ENCODE measurements around the gene ARMC9. TPM values are rescaled to one million over a fixed set of nuclear protein-coding genes. Genes with fewer than 3 reads are reported as not detected.

Gene ARMC9
- total and polyA plus RNA-seq, 2 experiments from 2014 or later, result 15.1 to 17.3 TPM

GRCh38 chr2:231325826-231326225 is 127.4 kb downstream of the ARMC9 start:
- Histone ChIP-seq H3K4me3 (no peak overlapping the region), H3K9ac (no peak overlapping the region), H3K9me3 (ENCODE audit: low read depth) (no peaks in the 10 kb centered on the region), H3F3A (ENCODE audit: insufficient read depth) (no peaks in the 10 kb centered on the region), H3K9me2 (ENCODE audit: insufficient read depth) (no peaks in the 10 kb centered on the region), H3K4me1 (ENCODE audit: insufficient read depth) (no peaks in the 10 kb centered on the region), H3K79me2 (ENCODE audit: insufficient read depth) (no peaks in the 10 kb centered on the region), H2AFZ (no peak overlapping the region), H4K20me1 (ENCODE audit: insufficient read depth) (no peaks in the 10 kb centered on the region), H3K27ac (no peak overlapping the region), H3K4me2 (ENCODE audit: unreplicated experiment) (no peak overlapping the region), H3K27me3 (replicated peaks; ENCODE audit: insufficient read depth) (no peaks in the 10 kb centered on the region), H3K36me3 (ENCODE audit: low read depth) (no peaks in the 10 kb centered on the region)
- DNase-seq, result no peak
- TF ChIP-seq EZH2phosphoT487 (IDR thresholded peaks at IDR 0.05; ENCODE audit: insufficient read depth, low read depth), result no peak
- TF ChIP-seq EZH2 (IDR thresholded peaks at IDR 0.05; ENCODE audit: insufficient read depth, poor library complexity, severe bottlenecking), result no peak
- in situ Hi-C loops (cut with MboI), result no loop called here
- WGBS, 2 experiments (ENCODE audit: low coverage in 1 of 2, low lambda C conversion rate in 2 of 2, missing lambda C conversion rate in 2 of 2), result 84 to 97% methylated on average over 2 of the region's 2 CpGs

DNA sequence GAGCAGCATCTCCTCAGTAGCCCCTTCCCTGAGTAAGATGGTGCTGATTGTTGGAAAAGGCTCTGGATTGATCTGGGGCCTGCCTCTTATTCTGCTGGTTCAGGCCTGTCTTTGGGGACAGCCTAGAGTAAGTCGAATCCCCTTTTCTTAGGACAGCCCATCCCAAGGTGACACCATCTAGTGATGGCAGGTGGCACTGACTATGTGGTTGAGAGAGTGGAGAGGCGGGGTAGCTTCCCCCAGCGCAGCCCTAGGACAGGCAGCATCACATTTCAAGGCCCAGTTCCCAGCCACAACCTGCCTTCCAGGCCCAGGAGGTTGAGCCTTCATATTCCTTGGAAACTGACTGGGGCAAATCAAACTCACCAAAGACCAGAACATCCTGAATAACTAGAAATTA is 128.0 kb downstream of the ARMC9 start:
- Histone ChIP-seq H3K9me2 (ENCODE audit: insufficient read depth) (no peaks in the 10 kb centered on the region), H3K27ac (no peak overlapping the region), H3K4me2 (ENCODE audit: unreplicated experiment) (no peak overlapping the region), H3K9me3 (ENCODE audit: low read depth) (no peaks in the 10 kb centered on the region), H4K20me1 (ENCODE audit: insufficient read depth) (no peaks in the 10 kb centered on the region), H3K36me3 (ENCODE audit: low read depth) (no peaks in the 10 kb centered on the region), H3K4me1 (ENCODE audit: insufficient read depth) (no peaks in the 10 kb centered on the region), H3K79me2 (ENCODE audit: insufficient read depth) (no peaks in the 10 kb centered on the region), H3F3A (ENCODE audit: insufficient read depth) (no peaks in the 10 kb centered on the region), H3K4me3 (no peak overlapping the region), H3K27me3 (replicated peaks; ENCODE audit: insufficient read depth) (no peaks in the 10 kb centered on the region), H3K9ac (no peak overlapping the region), H2AFZ (no peak overlapping the region)
- in situ Hi-C loops (cut with MboI), result no loop called here
- TF ChIP-seq EZH2phosphoT487 (IDR thresholded peaks at IDR 0.05; ENCODE audit: insufficient read depth, low read depth), result no peak
- TF ChIP-seq EZH2 (IDR thresholded peaks at IDR 0.05; ENCODE audit: insufficient read depth, poor library complexity, severe bottlenecking), result no peak
- no peak for DNase-seq
- 95 to 98% methylated on average over 3 of the region's 3 CpGs for WGBS, 2 experiments (ENCODE audit: low coverage in 1 of 2, low lambda C conversion rate in 2 of 2, missing lambda C conversion rate in 2 of 2)

GRCh38 chr2:231330311-231330710 is 131.9 kb downstream of the ARMC9 start:
- DNase-seq, result no peak
- no peak overlapping the region for H2AFZ ChIP-seq

GRCh38 chr2:231331533-231331932 is 133.1 kb downstream of the ARMC9 start:
- Histone ChIP-seq H3K36me3 (ENCODE audit: low read depth) (no peaks in the 10 kb centered on the region), H3K4me2 (ENCODE audit: unreplicated experiment) (no peak overlapping the region), H3K27ac (no peak overlapping the region), H4K20me1 (ENCODE audit: insufficient read depth) (no peaks in the 10 kb centered on the region), H3K9me2 (ENCODE audit: insufficient read depth) (no peaks in the 10 kb centered on the region), H3K27me3 (replicated peaks; ENCODE audit: insufficient read depth) (no peaks in the 10 kb centered on the region), H2AFZ (no peak overlapping the region), H3K9ac (no peak overlapping the region), H3K79me2 (ENCODE audit: insufficient read depth) (no peaks in the 10 kb centered on the region), H3K9me3 (ENCODE audit: low read depth) (no peaks in the 10 kb centered on the region), H3K4me1 (ENCODE audit: insufficient read depth) (no peaks in the 10 kb centered on the region), H3K4me3 (no peak overlapping the region), H3F3A (ENCODE audit: insufficient read depth) (no peaks in the 10 kb centered on the region)
- in situ Hi-C loops (cut with MboI), result no loop called here
- WGBS, 2 experiments (ENCODE audit: low coverage in 1 of 2, low lambda C conversion rate in 2 of 2, missing lambda C conversion rate in 2 of 2), result 68% methylated on average over 7 of the region's 7 CpGs
- DNase-seq, result no peak
- TF ChIP-seq EZH2phosphoT487 (IDR thresholded peaks at IDR 0.05; ENCODE audit: insufficient read depth, low read depth), result no peak
- TF ChIP-seq EZH2 (IDR thresholded peaks at IDR 0.05; ENCODE audit: insufficient read depth, poor library complexity, severe bottlenecking), result no peak

More at GRCh38 chr2:231330311-231330710, 131.9 kb downstream of the ARMC9 start:
- H3K27me3 ChIP-seq (replicated peaks; ENCODE audit: insufficient read depth), result no peaks in the 10 kb centered on the region
- H3K9me2 ChIP-seq (ENCODE audit: insufficient read depth), result no peaks in the 10 kb centered on the region
- H3F3A ChIP-seq (ENCODE audit: insufficient read depth), result no peaks in the 10 kb centered on the region
- no peak overlapping the region for H3K9ac ChIP-seq
- H3K27ac ChIP-seq, result no peak overlapping the region
- no peaks in the 10 kb centered on the region for H3K79me2 ChIP-seq (ENCODE audit: insufficient read depth)
- TF ChIP-seq EZH2 (IDR thresholded peaks at IDR 0.05; ENCODE audit: insufficient read depth, poor library complexity, severe bottlenecking), result no peak
- TF ChIP-seq EZH2phosphoT487 (IDR thresholded peaks at IDR 0.05; ENCODE audit: insufficient read depth, low read depth), result no peak
- H3K4me2 ChIP-seq (ENCODE audit: unreplicated experiment), result no peak overlapping the region
- no peaks in the 10 kb centered on the region for H4K20me1 ChIP-seq (ENCODE audit: insufficient read depth)
- no peaks in the 10 kb centered on the region for H3K4me1 ChIP-seq (ENCODE audit: insufficient read depth)
- H3K9me3 ChIP-seq (ENCODE audit: low read depth), result no peaks in the 10 kb centered on the region
- 84 to 85% methylated on average over 8 of the region's 8 CpGs for WGBS, 2 experiments (ENCODE audit: low coverage in 1 of 2, low lambda C conversion rate in 2 of 2, missing lambda C conversion rate in 2 of 2)
- in situ Hi-C loops (cut with MboI), result no loop called here
- no peak overlapping the region for H3K4me3 ChIP-seq
- H3K36me3 ChIP-seq (ENCODE audit: low read depth), result no peaks in the 10 kb centered on the region

GRCh38 chr2:231332388-231332787 is 134.0 kb downstream of the ARMC9 start:
- in situ Hi-C loops (cut with MboI), result no loop called here
- no peaks in the 10 kb centered on the region for H4K20me1 ChIP-seq (ENCODE audit: insufficient read depth)
- no peaks in the 10 kb centered on the region for H3F3A ChIP-seq (ENCODE audit: insufficient read depth)
- H3K4me1 ChIP-seq (ENCODE audit: insufficient read depth), result no peaks in the 10 kb centered on the region
- H3K4me2 ChIP-seq (ENCODE audit: unreplicated experiment), result no peak overlapping the region
- no peak overlapping the region for H3K9ac ChIP-seq
- H3K9me3 ChIP-seq (ENCODE audit: low read depth), result no peaks in the 10 kb centered on the region
- no peak for DNase-seq
- no peak overlapping the region for H2AFZ ChIP-seq
- no peaks in the 10 kb centered on the region for H3K9me2 ChIP-seq (ENCODE audit: insufficient read depth)
- H3K36me3 ChIP-seq (ENCODE audit: low read depth), result no peaks in the 10 kb centered on the region
- no peaks in the 10 kb centered on the region for H3K79me2 ChIP-seq (ENCODE audit: insufficient read depth)
- no peak overlapping the region for H3K27ac ChIP-seq
- no peaks in the 10 kb centered on the region for H3K27me3 ChIP-seq (replicated peaks; ENCODE audit: insufficient read depth)
- WGBS, 2 experiments (ENCODE audit: low coverage in 1 of 2, low lambda C conversion rate in 2 of 2, missing lambda C conversion rate in 2 of 2), result 97% methylated on average over 6 of the region's 6 CpGs
- TF ChIP-seq EZH2 (IDR thresholded peaks at IDR 0.05; ENCODE audit: insufficient read depth, poor library complexity, severe bottlenecking) (no peak), EZH2phosphoT487 (IDR thresholded peaks at IDR 0.05; ENCODE audit: insufficient read depth, low read depth) (no peak)
- H3K4me3 ChIP-seq, result no peak overlapping the region
